ENCODE results near the gene TCTN1.
"Not testable (repeated sequence)": the region's sequence is repeated elsewhere in the genome, so short reads cannot be mapped to it uniquely, and the experiment has no call there.

Gene TCTN1

GRCh38 chr12:110640275-110641025, 26.5 kb downstream of the TCTN1 start:
- DNase-seq: no peak

DNA sequence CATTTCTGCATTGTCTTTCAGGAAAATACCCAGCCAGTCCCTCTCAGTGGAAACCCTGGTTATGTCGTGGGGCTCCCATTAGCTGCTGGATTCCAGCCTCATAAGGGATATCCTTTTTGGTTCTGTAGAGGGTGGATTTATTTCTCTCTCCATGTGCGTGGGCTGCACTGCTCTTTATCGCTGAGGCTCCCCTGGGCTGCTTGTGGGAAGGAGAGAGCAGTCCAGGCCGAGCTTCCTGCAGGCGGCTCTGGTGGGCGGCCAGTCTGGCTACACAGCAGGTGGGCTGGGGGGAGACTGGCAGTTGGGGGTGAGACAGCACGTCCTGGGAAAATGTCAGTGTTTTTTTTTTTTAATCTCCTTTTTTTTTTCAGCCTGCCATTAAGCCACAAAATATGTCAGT, 27.6 kb downstream of the TCTN1 start:
- peak; percentile 30 for DNase-seq

GRCh38 chr12:110647631-110648040, 33.7 kb downstream of the TCTN1 start:
- no peak for DNase-seq

DNA sequence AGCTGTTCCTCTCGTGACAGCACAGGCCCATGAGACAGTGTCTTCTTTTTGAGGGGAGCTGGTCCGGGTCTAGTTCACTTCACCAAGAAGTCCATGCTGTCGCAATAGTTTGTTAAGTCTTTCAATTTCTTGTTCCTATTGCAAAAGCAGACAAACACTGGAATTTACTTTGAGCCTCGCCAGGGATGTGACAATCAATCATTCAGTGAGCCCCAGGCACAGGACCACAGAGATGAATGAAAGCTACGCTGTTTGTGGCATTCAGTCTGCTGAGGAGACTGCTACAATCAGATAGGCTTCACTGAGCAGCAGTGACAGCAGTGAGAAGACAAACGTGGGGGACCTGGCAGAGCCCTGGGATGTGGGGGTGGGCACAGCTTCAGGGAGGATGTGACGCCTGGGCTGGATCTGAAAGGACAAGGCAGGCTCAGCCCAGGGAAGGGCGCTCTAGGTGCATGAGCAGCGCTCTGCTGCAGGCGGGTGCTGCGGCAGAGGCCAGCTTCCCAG, 35.5 kb downstream of the TCTN1 start:
- DNase-seq: peak; percentile 49

DNA sequence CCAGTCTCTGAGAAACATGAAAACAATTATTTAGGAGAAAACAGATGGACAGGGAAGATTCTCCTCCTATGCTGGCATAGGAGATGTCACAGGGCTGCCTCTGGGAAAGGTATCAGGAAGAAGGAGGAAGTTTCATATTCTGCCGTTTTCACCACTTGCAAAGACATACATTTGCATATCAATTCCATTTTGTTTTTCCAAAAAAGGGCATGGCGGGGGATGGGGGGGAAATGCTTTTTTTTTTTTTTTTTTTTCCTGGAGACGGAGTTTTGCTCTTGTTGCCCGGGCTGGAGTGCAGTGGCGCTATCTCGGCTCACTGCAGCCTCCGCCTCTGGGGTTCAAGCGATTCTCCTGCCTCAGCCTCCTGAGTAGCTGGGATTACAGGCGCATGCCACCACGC, 40.3 kb downstream of the TCTN1 start:
- not testable (repeated sequence) for DNase-seq

GRCh38 chr12:110656071-110656655, 42.2 kb downstream of the TCTN1 start:
- DNase-seq: peak; percentile 55

- no peak for DNase-seq
These were observed 43.8 kb downstream of the TCTN1 start for GRCh38 chr12:110657747-110658146.

GRCh38 chr12:110658242-110658641, 44.3 kb downstream of the TCTN1 start:
- DNase-seq: no peak

- DNase-seq: no peak
These were observed 44.9 kb downstream of the TCTN1 start for GRCh38 chr12:110658878-110659277.

GRCh38 chr12:110661337-110661972, 47.5 kb downstream of the TCTN1 start:
- no peak for DNase-seq

- no peak for DNase-seq
These were observed 53.0 kb downstream of the TCTN1 start for GRCh38 chr12:110666892-110667291.

- no peak for DNase-seq
These were observed 53.7 kb downstream of the TCTN1 start for GRCh38 chr12:110667671-110668070.

GRCh38 chr12:110668480-110669192, 54.7 kb downstream of the TCTN1 start:
- no peak for DNase-seq

GRCh38 chr12:110669193-110669502, 55.2 kb downstream of the TCTN1 start:
- no peak for DNase-seq

GRCh38 chr12:110670161-110670701, 56.3 kb downstream of the TCTN1 start:
- DNase-seq: no peak

- DNase-seq: no peak
These were observed 62.2 kb downstream of the TCTN1 start for GRCh38 chr12:110676171-110676570.

DNA sequence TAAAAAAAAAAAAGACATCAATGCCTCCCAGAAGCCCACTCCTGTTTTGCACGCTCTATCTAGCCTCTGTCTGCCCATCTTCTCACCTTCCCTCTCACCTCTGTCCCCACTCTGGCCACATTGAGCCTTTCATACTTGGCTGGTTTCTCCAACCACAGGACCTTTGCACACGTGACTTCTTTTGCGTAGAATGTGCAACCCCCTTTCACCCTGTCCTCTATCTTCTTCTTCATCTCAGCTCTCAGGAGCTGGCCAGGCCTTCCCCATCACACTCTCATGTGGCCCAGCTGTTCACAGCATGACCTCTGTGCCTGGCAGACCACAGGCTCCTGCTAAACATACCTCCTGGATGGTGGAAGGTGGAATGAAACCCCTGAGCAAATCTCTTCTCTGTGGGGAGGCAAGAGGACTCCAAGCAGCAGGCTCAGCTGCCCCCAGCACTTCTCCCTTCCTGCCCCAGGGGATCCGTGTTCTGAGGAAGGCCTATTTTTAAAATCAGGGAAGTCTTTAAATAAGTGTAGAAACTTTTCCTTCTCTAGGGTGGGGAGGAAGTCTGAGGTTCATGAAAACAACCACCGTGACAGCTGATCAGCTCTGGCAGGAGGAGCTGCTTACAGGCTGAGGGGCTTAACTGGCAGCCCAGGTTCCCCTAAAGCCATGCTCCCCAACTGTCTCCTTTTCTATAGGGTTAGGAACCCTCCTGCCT, 63.4 kb downstream of the TCTN1 start:
- no peak for DNase-seq

GRCh38 chr12:110677982-110678381, 64.1 kb downstream of the TCTN1 start:
- no peak for DNase-seq

DNA sequence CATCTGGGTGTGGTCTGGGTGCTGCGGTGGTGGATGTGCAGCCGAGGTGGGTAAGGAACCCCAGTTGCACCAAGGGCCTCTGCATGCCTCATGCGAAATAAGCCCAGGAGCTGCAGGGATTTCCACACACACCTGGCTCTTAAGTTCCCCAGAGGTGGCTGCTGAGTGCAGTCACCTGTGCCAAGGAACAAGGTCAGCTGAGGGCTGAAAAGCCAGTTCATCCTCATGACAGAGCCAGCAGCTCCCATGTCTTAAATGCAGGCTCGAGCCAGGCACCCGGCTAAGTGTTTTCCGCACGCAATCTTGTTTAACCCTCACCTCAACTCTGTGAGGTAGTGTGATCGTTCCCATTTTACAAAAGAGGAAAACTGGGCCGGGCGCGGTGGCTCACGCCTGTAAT, 65.3 kb downstream of the TCTN1 start:
- DNase-seq: no peak

GRCh38 chr12:110680032-110680431, 66.1 kb downstream of the TCTN1 start:
- DNase-seq: no peak

DNA sequence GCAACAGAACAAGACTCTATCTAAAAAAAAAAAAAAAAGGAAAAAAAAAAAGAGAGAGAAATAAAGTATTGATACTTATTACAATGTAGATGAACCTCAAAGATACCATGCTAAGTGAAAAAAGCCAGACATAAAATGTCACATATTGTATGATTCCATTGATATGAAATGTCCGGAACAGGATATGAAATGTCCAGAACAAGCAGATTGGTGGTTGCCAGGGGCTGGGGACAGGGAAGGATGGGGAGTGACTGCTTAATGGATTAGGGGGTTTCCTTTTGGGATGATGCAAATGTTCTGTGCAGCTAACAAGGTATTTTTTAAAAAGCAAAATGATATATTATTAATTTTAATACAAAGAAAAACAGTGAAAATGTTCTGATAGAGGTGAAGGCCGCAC, 70.0 kb downstream of the TCTN1 start:
- no peak for DNase-seq

DNA sequence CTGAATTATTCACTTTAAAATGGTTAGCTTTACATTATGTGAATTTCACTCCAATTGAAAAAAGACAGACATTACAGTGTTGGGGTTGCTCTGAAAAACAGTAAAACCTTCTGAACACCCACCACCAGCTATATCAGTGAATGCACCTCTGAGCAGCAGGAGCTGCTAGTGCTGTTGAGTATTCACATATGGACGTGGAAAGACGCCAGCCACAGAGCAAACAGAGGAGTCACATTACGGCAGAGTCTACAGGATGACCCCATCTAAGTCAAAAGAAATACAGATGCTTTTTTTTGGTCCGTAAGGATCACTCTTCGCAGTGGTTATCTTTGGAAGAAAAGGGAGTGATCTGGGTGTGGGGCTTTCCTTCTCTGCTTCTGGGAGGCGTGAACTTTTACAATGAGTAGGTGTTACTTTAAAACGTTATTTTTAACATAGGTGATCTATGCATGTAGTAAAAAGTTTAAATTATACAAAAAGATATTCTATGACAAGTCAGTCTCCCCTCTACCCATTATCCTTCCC, 70.4 kb downstream of the TCTN1 start:
- no peak for DNase-seq
